ENCODE data around the gene NOC2L. TPM values are rescaled to one million over a fixed set of nuclear protein-coding genes. Genes with fewer than 3 reads are reported as not detected.

The NOC2L gene
- total RNA-seq, 1 experiment from 2014 or later, result 130 TPM

DNA sequence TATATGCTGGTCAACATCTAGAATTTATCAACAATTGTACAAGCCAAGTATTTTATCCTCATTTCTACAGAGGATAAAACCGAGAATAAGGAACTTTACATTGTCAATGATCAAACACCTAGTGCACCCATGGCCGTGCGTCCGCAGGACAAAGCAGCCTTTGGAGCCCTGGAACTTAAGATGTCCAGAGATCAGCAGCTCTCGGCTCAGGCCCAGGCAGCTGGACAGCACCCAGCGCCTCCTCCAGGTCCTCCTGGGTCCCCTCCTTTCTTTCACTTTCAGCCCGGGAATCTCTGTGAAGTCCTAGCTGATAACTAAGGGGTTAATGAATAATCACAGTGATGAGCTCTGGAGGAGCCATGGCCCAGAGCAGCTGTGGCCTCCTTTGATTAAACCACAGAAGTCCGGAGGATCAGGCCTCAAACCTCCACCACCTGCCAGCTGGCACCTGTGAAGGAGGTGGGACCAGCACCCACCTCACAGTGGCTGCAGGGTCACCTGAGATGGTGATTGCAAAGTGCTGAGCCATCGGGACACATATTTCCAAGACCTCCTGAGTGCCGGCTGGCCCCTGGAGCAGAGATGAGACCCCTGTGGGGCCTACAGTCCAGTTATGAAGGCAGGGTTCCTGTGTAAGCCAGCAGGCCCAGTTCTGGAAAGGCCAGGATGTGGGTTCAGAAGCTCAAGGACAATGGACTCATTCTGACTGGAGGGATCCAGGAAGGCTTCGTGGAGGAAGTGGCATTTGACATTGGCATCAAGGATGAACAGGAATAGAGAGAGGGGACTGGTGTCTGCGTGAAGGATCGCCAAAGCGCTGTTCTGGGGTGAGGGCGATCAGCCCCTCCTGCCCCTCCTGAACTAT is 46.9 kb downstream of the NOC2L start:
- no peaks in the 10 kb centered on the region for H3K79me1 ChIP-seq (ENCODE audit: insufficient read depth, low read depth, low read length, poor library complexity, severe bottlenecking)
- H3K56ac ChIP-seq (ENCODE audit: insufficient read length, low read depth, low read length), result no peak overlapping the region
- WGBS (ENCODE audit: extremely low coverage, insufficient read length, low lambda C conversion rate), result no CpG with 5 or more reads among the region's 15 CpGs
- H3T11ph ChIP-seq (ENCODE audit: low read length), result no peak overlapping the region
- H3K27ac ChIP-seq (ENCODE audit: insufficient read length, low read depth, low read length), result no peak overlapping the region
- H2BK20ac ChIP-seq (ENCODE audit: low read depth, low read length, poor library complexity, severe bottlenecking), result no peak overlapping the region
- H3K4me1 Mint-ChIP-seq, result peaks cover 4 to 11% of the 10 kb centered on the region in 2 experiments; a peak in 3 of 4 replicates
- H3K27ac Mint-ChIP-seq, result no peak overlapping the region
- no peak overlapping the region for H2AK5ac ChIP-seq (ENCODE audit: insufficient read length, low read length)
- H3K23ac ChIP-seq (ENCODE audit: insufficient read length, low read depth, low read length), result no peak overlapping the region
- H3K4me2 ChIP-seq (ENCODE audit: insufficient read depth, insufficient read length, low read length), result no peak overlapping the region
- no peak overlapping the region for H2BK120ac ChIP-seq (ENCODE audit: low read depth, low read length, poor library complexity, severe bottlenecking)
- H3K18ac ChIP-seq (ENCODE audit: insufficient read length, low read depth, low read length), result no peak overlapping the region
- H4K20me1 ChIP-seq (ENCODE audit: control insufficient read depth, insufficient read depth, insufficient read length), result no peaks in the 10 kb centered on the region
- H4K91ac ChIP-seq (ENCODE audit: insufficient read length, low read depth, low read length), result no peak overlapping the region
- H3K9ac ChIP-seq (ENCODE audit: extremely low read depth, insufficient read length, low read length), result no peak overlapping the region
- H2AFZ ChIP-seq (ENCODE audit: low read length), result no peak overlapping the region
- no peaks in the 10 kb centered on the region for H3K4me1 ChIP-seq (ENCODE audit: insufficient read depth, low read length)
- peaks cover 2 to 3% of the 10 kb centered on the region in 2 experiments; a peak in 2 of 5 replicates for H3K9me3 Mint-ChIP-seq
- H3K4ac ChIP-seq (ENCODE audit: low read depth, low read length), result no peak overlapping the region
- H4K8ac ChIP-seq (replicated peaks; ENCODE audit: insufficient read length, low read depth, low read length), result no peak overlapping the region
- no peaks in the 10 kb centered on the region for H3K9me3 ChIP-seq (ENCODE audit: control insufficient read depth, low read depth, low read length)
- H3K36me3 Mint-ChIP-seq (ENCODE audit: insufficient read depth in 1 of 3, low read depth in 3 of 3), result peaks cover 0 to 4% (median 4%) of the 10 kb centered on the region in 3 experiments; a peak in 3 of 7 replicates
- TF ChIP-seq, protein P1, sequence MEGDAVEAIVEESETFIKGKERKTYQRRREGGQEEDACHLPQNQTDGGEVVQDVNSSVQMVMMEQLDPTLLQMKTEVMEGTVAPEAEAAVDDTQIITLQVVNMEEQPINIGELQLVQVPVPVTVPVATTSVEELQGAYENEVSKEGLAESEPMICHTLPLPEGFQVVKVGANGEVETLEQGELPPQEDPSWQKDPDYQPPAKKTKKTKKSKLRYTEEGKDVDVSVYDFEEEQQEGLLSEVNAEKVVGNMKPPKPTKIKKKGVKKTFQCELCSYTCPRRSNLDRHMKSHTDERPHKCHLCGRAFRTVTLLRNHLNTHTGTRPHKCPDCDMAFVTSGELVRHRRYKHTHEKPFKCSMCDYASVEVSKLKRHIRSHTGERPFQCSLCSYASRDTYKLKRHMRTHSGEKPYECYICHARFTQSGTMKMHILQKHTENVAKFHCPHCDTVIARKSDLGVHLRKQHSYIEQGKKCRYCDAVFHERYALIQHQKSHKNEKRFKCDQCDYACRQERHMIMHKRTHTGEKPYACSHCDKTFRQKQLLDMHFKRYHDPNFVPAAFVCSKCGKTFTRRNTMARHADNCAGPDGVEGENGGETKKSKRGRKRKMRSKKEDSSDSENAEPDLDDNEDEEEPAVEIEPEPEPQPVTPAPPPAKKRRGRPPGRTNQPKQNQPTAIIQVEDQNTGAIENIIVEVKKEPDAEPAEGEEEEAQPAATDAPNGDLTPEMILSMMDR (conservative IDR thresholded peaks at IDR 0.05), result no peak
- H2BK5ac ChIP-seq (ENCODE audit: insufficient read length, low read length), result no peak overlapping the region
- no peaks in the 10 kb centered on the region for H3K79me2 ChIP-seq (ENCODE audit: insufficient read depth, low read length)
- H3K27me3 ChIP-seq (ENCODE audit: insufficient read depth, low read length), result no peaks in the 10 kb centered on the region; the same call in 1 of the 2 replicates
- H3K23me2 ChIP-seq (ENCODE audit: insufficient read length, low read depth, low read length, poor library complexity, severe bottlenecking), result no peaks in the 10 kb centered on the region
- peaks cover 77% of the 10 kb centered on the region for H3K27me3 Mint-ChIP-seq (ENCODE audit: low read depth)
- no peak overlapping the region for H4K5ac ChIP-seq (ENCODE audit: insufficient read length, low read depth, low read length)
- H2BK15ac ChIP-seq (ENCODE audit: low read depth, low read length), result no peak overlapping the region
- H3K14ac ChIP-seq (ENCODE audit: insufficient read depth, low read length), result no peak overlapping the region
- DNase-seq, result no peak
- no peak overlapping the region for H2BK12ac ChIP-seq (ENCODE audit: insufficient read length, low read depth, low read length)
- no peak overlapping the region for H3K4me3 Mint-ChIP-seq

All from H9 (cell line).